GM15510 (cell line): Measurements from ENCODE around the gene DLGAP1.

Experiments used
- POLR2A ChIP-seq: IDR thresholded peaks from 3 replicates; pipeline ENCODE4 v1.6.1; 2011; ENCODE audit warnings: borderline replicate concordance; ENCODE audit not compliant: insufficient read length; ENCODE audit errors: extremely low read depth

DLGAP1 gene

DNA sequence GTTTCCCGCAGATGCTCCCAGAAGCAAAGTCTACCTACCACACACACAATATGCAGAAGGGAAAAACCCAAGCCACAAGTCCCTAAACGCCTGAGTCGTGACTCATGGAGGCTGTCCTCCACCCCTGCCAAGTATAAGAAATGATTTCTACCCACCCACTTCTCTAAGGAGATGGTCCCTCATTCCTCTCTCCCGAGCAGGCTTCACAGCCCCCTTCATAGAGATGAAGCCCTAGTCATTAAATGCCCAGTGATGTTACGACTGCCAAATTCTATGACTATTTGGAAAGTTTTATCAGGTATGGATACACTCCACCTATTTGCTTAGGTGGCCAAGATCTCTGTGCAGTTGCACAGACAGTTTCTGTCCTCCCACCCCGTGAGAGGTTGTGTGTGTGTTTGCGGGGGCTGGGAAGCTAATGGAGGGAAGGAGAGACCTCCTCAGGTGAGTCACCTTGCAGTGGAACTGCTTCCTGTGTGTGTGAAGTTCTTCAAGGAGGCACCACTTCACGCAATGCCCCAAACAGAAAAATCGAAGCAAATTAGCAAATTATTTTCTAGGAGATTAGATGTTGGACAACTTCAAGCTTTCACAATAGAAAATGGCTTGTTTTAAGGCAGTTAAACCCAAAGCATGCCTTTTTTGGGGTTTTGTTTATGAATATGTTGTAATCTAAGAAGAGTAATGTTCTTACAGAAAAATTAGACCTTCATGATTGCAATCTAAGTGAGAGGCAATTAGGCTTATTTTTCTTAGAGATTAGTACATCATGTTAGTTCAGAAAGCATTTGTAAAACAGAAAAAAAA, 830.0 kb downstream of the DLGAP1 start:
- no peak for TF ChIP-seq POLR2A

DNA sequence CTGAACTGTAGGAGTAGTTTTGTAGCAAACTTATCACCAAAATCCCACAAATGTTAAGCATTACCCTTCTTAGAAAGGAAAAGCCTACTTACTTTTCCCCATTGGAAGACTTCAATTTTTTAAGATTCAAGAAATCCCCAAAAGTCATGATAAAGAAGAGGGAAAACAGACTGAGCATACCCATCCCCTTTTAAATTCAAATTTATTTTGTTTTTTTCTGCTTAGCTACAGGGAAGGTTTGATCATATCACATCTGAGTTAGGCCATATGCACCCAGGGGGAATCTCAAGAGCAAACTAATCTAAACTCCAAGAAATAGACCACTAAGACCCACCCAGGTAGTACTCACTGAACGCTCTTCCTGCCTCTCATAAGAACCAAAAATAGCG, 830.6 kb downstream of the DLGAP1 start:
- TF ChIP-seq POLR2A = no peak

- TF ChIP-seq POLR2A = no peak
Observed at GRCh38 chr18:3623769-3624545, 831.1 kb downstream of the DLGAP1 start.

DNA sequence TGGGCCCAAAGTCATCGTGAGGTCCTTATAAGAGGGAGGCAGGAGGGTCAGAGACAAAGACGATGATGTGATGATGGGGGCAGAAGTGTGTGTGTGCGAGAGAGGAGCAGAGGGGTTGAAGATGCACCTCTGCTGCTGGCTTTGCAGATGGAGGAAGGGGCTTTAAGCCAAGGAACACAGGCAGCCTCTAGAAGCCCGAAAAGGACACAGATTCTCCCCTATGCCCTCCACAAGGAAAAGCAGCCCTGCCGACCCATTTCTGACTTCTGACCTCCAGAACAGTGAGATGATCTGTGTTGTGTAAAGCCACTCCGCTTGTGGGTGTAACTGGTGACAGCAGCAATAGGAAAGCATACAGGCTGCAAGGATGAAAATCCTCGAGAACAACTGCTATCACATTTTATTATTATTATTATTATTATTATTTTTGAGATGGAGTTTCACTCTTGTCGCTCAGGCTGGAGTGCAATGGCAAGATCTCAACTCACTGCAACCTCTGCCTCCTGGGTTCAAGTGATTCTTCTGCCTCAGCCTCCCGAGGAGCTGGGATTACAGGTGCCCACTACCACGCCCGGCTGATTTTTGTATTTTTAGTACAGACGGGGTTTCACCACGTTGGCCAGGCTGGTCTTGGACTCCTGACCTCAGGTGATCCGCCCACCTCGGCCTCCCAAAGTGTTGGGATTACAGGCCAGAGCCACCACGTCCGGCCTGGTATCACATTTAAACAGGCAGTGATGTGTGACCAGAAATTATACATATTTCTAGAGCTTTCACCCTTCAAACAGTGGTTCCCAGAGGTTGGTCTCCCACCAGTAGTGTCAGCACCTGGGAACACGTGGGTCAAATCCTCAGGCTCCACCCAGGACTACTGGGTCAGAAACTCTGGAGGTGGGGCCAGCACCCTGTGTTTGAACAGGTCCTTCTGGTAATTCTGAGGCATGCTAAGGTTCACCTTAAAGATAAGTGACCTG, 834.7 kb downstream of the DLGAP1 start:
- no peak for TF ChIP-seq POLR2A

- TF ChIP-seq POLR2A = no peak
Observed at GRCh38 chr18:3619746-3620145, 835.4 kb downstream of the DLGAP1 start.

- TF ChIP-seq POLR2A = no peak
Observed at GRCh38 chr18:3619222-3619621, 835.9 kb downstream of the DLGAP1 start.

DNA sequence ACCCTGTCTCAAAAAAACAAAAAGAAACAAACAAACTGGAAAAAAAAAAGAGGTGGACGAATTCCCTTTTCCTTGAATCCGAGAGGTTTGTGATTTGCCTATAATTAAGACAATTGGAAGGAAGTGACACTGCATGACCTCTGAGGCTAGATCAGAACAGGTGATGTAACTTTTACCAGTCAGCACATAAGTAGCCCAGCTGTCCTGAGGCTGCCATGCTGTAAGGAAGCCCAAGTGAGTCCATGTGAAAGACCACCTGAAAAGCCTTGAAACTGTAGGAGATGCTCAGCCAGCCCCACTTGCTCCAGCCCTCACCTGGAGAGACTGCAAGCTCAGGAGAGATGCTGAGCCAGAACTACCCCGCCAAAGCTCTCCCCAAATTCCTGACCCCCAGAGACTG, 838.4 kb downstream of the DLGAP1 start:
- no peak for TF ChIP-seq POLR2A

DNA sequence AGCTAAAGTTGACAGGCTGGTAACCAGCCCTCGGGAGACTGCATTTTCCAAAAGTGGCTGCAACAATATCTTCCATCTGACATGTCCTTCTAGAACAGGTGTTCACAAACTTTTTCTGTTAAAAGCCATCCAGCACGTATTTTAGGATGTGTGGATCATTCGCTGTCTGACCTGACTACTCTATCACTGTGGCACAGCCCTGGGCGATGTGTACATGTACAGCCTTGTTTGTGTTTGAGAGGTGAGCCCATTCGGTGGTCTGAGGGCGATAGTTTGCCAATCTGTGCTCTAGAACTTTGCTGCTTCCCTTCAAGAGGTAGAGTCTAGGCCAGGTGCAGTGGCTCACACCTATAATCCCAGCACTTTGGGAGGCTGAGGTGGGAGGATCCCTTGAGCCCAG, 839.0 kb downstream of the DLGAP1 start:
- no peak for TF ChIP-seq POLR2A

GRCh38 chr18:3615374-3615985, 839.6 kb downstream of the DLGAP1 start:
- no peak for TF ChIP-seq POLR2A

DNA sequence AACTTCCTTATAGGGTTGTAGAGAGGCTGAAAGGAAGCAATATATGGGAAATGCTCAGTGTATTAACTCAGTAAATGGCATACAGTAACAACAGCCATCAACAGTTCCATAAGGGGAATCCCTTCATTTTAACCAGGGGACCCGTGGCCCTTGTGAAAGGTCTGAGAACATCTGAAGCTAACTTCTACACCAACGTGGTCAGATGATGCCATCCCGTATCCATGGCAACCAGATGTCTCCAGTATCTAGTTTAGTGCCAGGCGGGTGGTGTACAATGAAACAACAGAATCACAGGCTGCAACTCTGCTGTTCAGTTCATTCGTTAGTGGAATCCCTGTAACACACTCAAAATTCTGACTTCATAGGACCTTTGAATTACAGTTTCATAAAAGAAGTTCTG, 842.8 kb downstream of the DLGAP1 start:
- TF ChIP-seq POLR2A = no peak

GRCh38 chr18:3611313-3612090, 843.6 kb downstream of the DLGAP1 start:
- no peak for TF ChIP-seq POLR2A

- no peak for TF ChIP-seq POLR2A
Observed at GRCh38 chr18:3610813-3611212, 844.3 kb downstream of the DLGAP1 start.

- no peak for TF ChIP-seq POLR2A
Observed at GRCh38 chr18:3610188-3610708, 844.9 kb downstream of the DLGAP1 start.

- TF ChIP-seq POLR2A = no peak
Observed at GRCh38 chr18:3608488-3608887, 846.6 kb downstream of the DLGAP1 start.
